Measurements from ENCODE around the gene OLFML2A. TPM values are rescaled to one million over a fixed set of nuclear protein-coding genes. Genes with fewer than 3 reads are reported as not detected.
A peak's percentile ranks its signal among the peaks of the same experiment; 100 is the strongest.
"Not testable (repeated sequence)": the region's sequence is repeated elsewhere in the genome, so short reads cannot be mapped to it uniquely, and the experiment has no call there.

OLFML2A gene
- total RNA-seq, 6 experiments from 2014 or later = 0.12 to 0.74 (median 0.40) TPM

DNA sequence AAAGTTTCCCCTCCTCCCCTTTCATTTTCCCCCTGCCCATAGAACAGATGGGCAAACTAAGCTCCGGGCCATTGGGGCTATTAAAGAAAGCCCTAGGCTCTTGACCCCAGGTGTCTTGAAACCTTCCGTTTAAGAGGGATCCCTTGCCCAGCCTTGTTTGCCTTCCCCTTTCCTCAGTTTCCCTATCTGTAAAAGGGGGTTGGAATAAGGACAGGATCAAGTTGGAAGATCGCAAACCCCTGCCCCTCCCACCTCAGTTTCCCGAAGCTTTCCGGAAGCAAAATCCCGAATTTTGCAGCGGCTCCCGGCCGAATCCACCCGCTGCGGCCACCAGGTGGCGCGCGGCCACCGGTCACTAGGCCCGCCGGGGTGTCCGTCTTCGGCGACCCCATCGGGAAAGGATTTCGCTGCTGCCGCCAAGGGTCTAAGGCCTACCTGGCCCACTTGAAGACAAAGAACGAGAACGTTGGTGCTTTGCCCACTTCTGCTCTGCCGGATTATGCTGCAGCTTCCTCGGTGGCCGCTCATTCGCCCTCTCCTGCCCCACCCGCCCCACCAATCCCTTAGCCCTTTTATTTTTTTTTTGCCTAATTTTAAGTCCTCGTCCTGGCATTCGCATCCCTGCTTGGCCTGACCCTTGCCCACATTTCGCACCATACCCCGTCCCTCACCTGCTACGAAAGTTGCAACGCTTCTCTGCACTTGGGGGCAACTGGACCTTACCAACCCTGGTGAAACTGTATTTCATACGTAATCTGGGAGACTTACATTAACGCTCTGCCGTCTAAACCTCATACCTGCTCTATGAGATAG is 4.9 kb upstream of the OLFML2A start:
- Histone ChIP-seq H3K27me3 (no peaks in the 10 kb centered on the region), H3K9me3 (no peaks in the 10 kb centered on the region), H3K36me3 (no peaks in the 10 kb centered on the region), H3K27ac (peak overlapping the region in 1 of 3 donors; percentile 81), H3K4me1 (peaks cover 0 to 27% (median 5%) of the 10 kb centered on the region in 4 donors), H3K4me3 (peak overlapping the region; percentile 87 to 95 (median 94))
- WGBS (ENCODE audit: insufficient coverage, low coverage, low lambda C conversion rate, missing lambda C conversion rate) = 14% methylated on average over 33 of the region's 39 CpGs
- peak; percentile 70 to 78 (median 74) for DNase-seq
- intact Hi-C loops (cut with DNase I) = no loop called here
- peak; percentile 33 to 49 (median 42) for ATAC-seq
- TF ChIP-seq, protein P1, sequence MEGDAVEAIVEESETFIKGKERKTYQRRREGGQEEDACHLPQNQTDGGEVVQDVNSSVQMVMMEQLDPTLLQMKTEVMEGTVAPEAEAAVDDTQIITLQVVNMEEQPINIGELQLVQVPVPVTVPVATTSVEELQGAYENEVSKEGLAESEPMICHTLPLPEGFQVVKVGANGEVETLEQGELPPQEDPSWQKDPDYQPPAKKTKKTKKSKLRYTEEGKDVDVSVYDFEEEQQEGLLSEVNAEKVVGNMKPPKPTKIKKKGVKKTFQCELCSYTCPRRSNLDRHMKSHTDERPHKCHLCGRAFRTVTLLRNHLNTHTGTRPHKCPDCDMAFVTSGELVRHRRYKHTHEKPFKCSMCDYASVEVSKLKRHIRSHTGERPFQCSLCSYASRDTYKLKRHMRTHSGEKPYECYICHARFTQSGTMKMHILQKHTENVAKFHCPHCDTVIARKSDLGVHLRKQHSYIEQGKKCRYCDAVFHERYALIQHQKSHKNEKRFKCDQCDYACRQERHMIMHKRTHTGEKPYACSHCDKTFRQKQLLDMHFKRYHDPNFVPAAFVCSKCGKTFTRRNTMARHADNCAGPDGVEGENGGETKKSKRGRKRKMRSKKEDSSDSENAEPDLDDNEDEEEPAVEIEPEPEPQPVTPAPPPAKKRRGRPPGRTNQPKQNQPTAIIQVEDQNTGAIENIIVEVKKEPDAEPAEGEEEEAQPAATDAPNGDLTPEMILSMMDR (IDR thresholded peaks at IDR 0.05) = peak; percentile 89 to 94 (median 92)
- no peak for TF ChIP-seq POLR2A (IDR thresholded peaks at IDR 0.05)

DNA sequence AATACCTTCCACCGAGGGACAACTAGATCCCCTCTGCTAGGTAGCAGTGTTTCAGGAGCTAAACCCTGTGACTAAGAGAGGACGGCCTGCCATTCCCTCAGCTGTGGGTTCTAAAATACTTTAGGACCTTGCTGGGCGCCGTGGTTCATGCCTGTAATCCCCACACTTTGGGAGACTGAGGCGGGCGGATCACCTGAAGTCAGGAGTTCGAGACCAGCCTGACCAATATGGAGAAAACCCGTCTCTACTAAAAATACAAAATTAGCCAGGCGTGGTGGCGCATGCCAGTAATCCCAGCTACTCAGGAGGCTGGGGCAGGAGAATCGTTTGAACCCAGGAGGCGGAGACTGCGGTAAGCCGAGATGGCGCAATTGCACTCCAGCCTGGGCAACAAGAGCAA is 4.1 kb upstream of the OLFML2A start:
- DNase-seq; H3K36me3 ChIP-seq; H3K4me3 ChIP-seq; intact Hi-C loops (cut with DNase I); H3K27me3 ChIP-seq; ATAC-seq; H3K9me3 ChIP-seq; H3K27ac ChIP-seq: not testable (repeated sequence)
- peaks cover 0 to 23% (median 5%) of the 10 kb centered on the region in 4 donors for H3K4me1 ChIP-seq
- WGBS (ENCODE audit: insufficient coverage, low coverage, low lambda C conversion rate, missing lambda C conversion rate) = 84% methylated on average over 10 of the region's 15 CpGs

- ATAC-seq (no peak), DNase-seq (no peak)
- no peaks in the 10 kb centered on the region for H3K27me3 ChIP-seq
- no peak for TF ChIP-seq POLR2A (IDR thresholded peaks at IDR 0.05)
- TF ChIP-seq, protein P1 (IDR thresholded peaks at IDR 0.05) = no peak
- H3K9me3 ChIP-seq = no peaks in the 10 kb centered on the region
- H3K4me1 ChIP-seq = peaks cover 0 to 15% (median 1%) of the 10 kb centered on the region in 4 donors
- no peak overlapping the region for H3K27ac ChIP-seq
- no peak overlapping the region for H3K4me3 ChIP-seq
- WGBS (ENCODE audit: insufficient coverage, low coverage, low lambda C conversion rate, missing lambda C conversion rate) = 63% methylated on average over 1 of the region's 1 CpG
- H3K36me3 ChIP-seq = no peaks in the 10 kb centered on the region
- intact Hi-C loops (cut with DNase I) = no loop called here
Measured at GRCh38 chr9:124773473-124774128, 3.3 kb upstream of the OLFML2A start.

DNA sequence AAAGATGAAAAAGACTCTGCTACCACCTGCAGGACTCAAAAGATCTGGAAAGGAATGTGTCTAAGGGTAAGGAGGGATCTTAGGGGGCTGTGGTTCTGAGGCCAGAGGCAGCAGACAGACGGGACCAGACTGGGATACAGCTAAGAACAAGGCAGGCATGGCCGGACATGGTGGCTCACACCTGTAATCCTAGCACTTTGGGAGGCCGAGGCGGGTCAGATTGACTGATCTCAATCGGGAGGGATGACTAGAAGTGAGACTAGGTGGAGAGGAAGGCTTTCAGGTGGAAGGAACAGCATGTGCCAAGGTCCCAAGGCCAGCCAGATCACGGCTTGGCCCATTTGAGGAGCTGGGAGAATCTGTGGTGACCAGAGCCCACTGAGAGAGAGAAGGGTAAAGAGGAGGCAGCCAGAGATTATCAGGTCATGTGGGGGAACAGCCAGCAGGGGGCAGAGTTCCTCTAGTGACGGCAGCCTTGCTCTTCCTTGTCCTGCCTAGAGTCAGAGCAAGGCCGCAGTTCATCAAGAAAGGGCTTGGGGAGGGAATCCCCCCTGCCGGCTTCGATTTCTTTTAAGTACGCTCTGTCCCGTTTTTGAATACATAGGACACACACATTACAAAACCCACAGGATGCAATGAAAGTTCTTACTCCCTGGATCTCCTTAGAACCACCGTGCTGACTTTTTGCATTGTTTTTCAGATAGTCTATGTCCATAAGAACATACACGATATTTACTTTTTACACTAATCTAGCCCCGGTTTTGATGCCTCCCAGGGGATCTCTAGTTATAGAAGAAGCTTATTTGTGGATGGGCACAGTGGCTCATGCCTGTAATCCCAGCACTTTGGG is 2.6 kb upstream of the OLFML2A start:
- ATAC-seq = peak; percentile 43 to 53 (median 48)
- WGBS (ENCODE audit: insufficient coverage, low coverage, low lambda C conversion rate, missing lambda C conversion rate) = 15% methylated on average over 10 of the region's 15 CpGs
- intact Hi-C loops (cut with DNase I) = no loop called here
- Histone ChIP-seq H3K36me3 (no peaks in the 10 kb centered on the region), H3K4me3 (no peak overlapping the region), H3K27ac (no peak overlapping the region), H3K4me1 (peaks cover 0 to 10% (median 0%) of the 10 kb centered on the region in 4 donors), H3K27me3 (no peaks in the 10 kb centered on the region), H3K9me3 (no peaks in the 10 kb centered on the region)
- no peak for TF ChIP-seq POLR2A (IDR thresholded peaks at IDR 0.05)
- TF ChIP-seq, protein P1 (IDR thresholded peaks at IDR 0.05) = peak; percentile 75 to 86 (median 84)
- peak; percentile 79 to 82 (median 81) for DNase-seq
